Immature natural killer cell (primary cell): ENCODE results near the gene ERICH2. TPM values are rescaled to one million over a fixed set of nuclear protein-coding genes. Genes with fewer than 3 reads are reported as not detected.

ENCODE experiments used
- DNase-seq, 3 donors: peaks; one replicate each; pipeline ENCODE4 v3.0.0; 2022; ENCODE audit warnings: mixed read lengths in 1 of 3
- H3K27ac Mint-ChIP-seq, 6 donors: one replicate each; pipeline ENCODE4 v1.8.0; 2020; ENCODE audit warnings: mixed read lengths in 6 of 6, mild to moderate bottlenecking in 5 of 6, inconsistent platforms in 4 of 6, moderate library complexity in 3 of 6
- H3K27me3 Mint-ChIP-seq, 3 donors: one replicate each; pipeline ENCODE4 v1.8.0; 2020 to 2021; ENCODE audit warnings: low read depth in 3 of 3, mild to moderate bottlenecking in 3 of 3, mixed read lengths in 3 of 3, moderate library complexity in 3 of 3, inconsistent platforms in 1 of 3
- H3K36me3 Mint-ChIP-seq, 3 donors: one replicate each; pipeline ENCODE4 v1.8.0; 2020; ENCODE audit warnings: mixed read lengths in 3 of 3, inconsistent platforms in 2 of 3, mild to moderate bottlenecking in 2 of 3
- H3K4me1 Mint-ChIP-seq, 2 donors: one replicate each; pipeline ENCODE4 v1.8.0; 2020; ENCODE audit warnings: inconsistent platforms in 2 of 2, mild to moderate bottlenecking in 2 of 2, mixed read lengths in 2 of 2, moderate library complexity in 1 of 2
- H3K4me3 Mint-ChIP-seq, 5 donors: one replicate each; pipeline ENCODE4 v1.8.0; 2020; ENCODE audit warnings: mild to moderate bottlenecking in 5 of 5, mixed read lengths in 5 of 5, inconsistent platforms in 3 of 5, moderate library complexity in 3 of 5
- H3K9me3 Mint-ChIP-seq, 6 donors: one replicate each; pipeline ENCODE4 v1.8.0; 2020; ENCODE audit warnings: mild to moderate bottlenecking in 6 of 6, mixed read lengths in 6 of 6, inconsistent platforms in 4 of 6, moderate library complexity in 3 of 6
- polyA plus RNA-seq, 3 donors: library from polyadenylated mRNA; unstranded; fragments of 300-500 nt; fragmentation: Illumina TruSeq; gene quantifications; one replicate each; pipeline ENCODE4 v1.2.3, GENCODE V29; 2021

The ERICH2 gene
- polyA plus RNA-seq, 3 donors from 2014 or later, result not detected

GRCh38 chr2:170772295-170772694, 2.1 kb downstream of the ERICH2 start:
- Mint-ChIP-seq H3K4me3 (peak overlapping the region; percentile 47 to 64 (median 64)), H3K36me3 (no peaks in the 10 kb centered on the region), H3K9me3 (no peaks in the 10 kb centered on the region), H3K4me1 (peaks cover 12 to 16% of the 10 kb centered on the region in 2 donors), H3K27ac (no peak overlapping the region), H3K27me3 (peaks cover 4 to 20% (median 14%) of the 10 kb centered on the region in 3 donors)
- DNase-seq, result no peak

- H3K4me1 Mint-ChIP-seq, result peaks cover 12 to 16% of the 10 kb centered on the region in 2 donors
Observed at GRCh38 chr2:170774074-170774473, 3.9 kb downstream of the ERICH2 start.

DNA sequence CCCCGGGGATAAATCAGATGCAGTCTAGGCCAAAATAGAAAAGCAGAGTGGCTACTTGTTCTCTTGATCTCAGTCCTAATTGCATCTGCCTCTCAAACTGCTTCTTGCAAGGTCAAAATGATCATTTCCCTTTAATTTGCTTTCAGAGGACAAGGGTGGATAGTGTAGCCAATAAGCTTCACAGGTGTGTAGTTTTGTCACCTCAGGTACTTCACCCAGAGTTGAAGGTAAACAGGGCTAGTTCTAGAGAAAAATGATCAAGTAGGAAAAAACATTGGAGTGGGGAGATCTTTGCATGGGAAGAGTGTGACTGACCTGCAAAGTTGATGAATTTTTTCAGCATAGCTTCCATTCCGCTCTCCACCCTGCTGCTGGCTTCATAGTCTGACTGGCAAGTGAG, 8.7 kb downstream of the ERICH2 start:
- no peak for DNase-seq
- Mint-ChIP-seq H3K9me3 (no peaks in the 10 kb centered on the region), H3K36me3 (no peaks in the 10 kb centered on the region), H3K27me3 (peaks cover 2 to 5% (median 5%) of the 10 kb centered on the region in 3 donors), H3K27ac (no peak overlapping the region), H3K4me3 (no peak overlapping the region), H3K4me1 (no peaks in the 10 kb centered on the region)

More at GRCh38 chr2:170774074-170774473, 3.9 kb downstream of the ERICH2 start:
- Mint-ChIP-seq H3K27ac (no peak overlapping the region), H3K27me3 (peaks cover 5 to 20% (median 10%) of the 10 kb centered on the region in 3 donors), H3K9me3 (no peaks in the 10 kb centered on the region), H3K4me3 (no peak overlapping the region), H3K36me3 (no peaks in the 10 kb centered on the region)
- no peak for DNase-seq

- no peak overlapping the region for H3K4me3 Mint-ChIP-seq
- no peak for DNase-seq
- no peak overlapping the region for H3K27ac Mint-ChIP-seq
- H3K9me3 Mint-ChIP-seq, result no peaks in the 10 kb centered on the region
- H3K36me3 Mint-ChIP-seq, result no peaks in the 10 kb centered on the region
- H3K27me3 Mint-ChIP-seq, result peaks cover 2 to 6% (median 5%) of the 10 kb centered on the region in 3 donors
- no peaks in the 10 kb centered on the region for H3K4me1 Mint-ChIP-seq
Observed at GRCh38 chr2:170779304-170779703, 9.1 kb downstream of the ERICH2 start.

GRCh38 chr2:170782673-170783072, 12.5 kb downstream of the ERICH2 start:
- Mint-ChIP-seq H3K27me3 (peaks cover 3 to 7% (median 5%) of the 10 kb centered on the region in 3 donors), H3K4me1 (no peaks in the 10 kb centered on the region), H3K9me3 (no peaks in the 10 kb centered on the region), H3K4me3 (no peak overlapping the region), H3K36me3 (no peaks in the 10 kb centered on the region), H3K27ac (no peak overlapping the region)
- no peak for DNase-seq

DNA sequence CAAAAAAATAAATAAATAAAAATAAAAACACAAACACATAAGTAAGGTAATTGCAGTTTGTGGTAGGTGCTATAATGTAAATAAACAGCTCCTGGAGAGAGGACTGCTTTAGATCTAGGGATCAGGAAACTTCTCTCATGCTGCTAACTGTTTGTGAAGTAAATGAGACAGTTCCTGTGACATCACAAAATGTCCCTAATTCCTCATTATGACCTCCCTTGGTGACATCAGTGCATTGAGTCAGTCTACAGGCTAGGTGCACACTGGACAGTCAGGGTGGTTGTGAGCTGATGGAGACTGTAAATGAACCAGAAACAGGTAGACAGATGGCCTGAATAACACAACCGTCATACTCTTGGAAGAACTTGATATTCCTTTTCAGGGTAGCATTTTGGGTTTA, 13.4 kb downstream of the ERICH2 start:
- DNase-seq, result no peak
- peaks cover 3 to 7% (median 7%) of the 10 kb centered on the region in 3 donors for H3K27me3 Mint-ChIP-seq
- H3K27ac Mint-ChIP-seq, result no peak overlapping the region
- H3K36me3 Mint-ChIP-seq, result no peaks in the 10 kb centered on the region
- no peaks in the 10 kb centered on the region for H3K4me1 Mint-ChIP-seq
- no peak overlapping the region for H3K4me3 Mint-ChIP-seq
- no peaks in the 10 kb centered on the region for H3K9me3 Mint-ChIP-seq

- no peaks in the 10 kb centered on the region for H3K9me3 Mint-ChIP-seq
- H3K36me3 Mint-ChIP-seq, result no peaks in the 10 kb centered on the region
- DNase-seq, result no peak
- H3K4me3 Mint-ChIP-seq, result no peak overlapping the region
- no peak overlapping the region for H3K27ac Mint-ChIP-seq
- H3K27me3 Mint-ChIP-seq, result peaks cover 2 to 4% (median 2%) of the 10 kb centered on the region in 3 donors
- H3K4me1 Mint-ChIP-seq, result no peaks in the 10 kb centered on the region
Observed at GRCh38 chr2:170798996-170799395, 28.8 kb downstream of the ERICH2 start.

- no peaks in the 10 kb centered on the region for H3K4me1 Mint-ChIP-seq
- no peak for DNase-seq
- H3K27ac Mint-ChIP-seq, result no peak overlapping the region
- peaks cover 3 to 5% (median 3%) of the 10 kb centered on the region in 3 donors for H3K27me3 Mint-ChIP-seq
- H3K4me3 Mint-ChIP-seq, result no peak overlapping the region
- no peaks in the 10 kb centered on the region for H3K9me3 Mint-ChIP-seq
- H3K36me3 Mint-ChIP-seq, result no peaks in the 10 kb centered on the region
Observed at GRCh38 chr2:170806548-170806947, 36.4 kb downstream of the ERICH2 start.

- Mint-ChIP-seq H3K9me3 (no peaks in the 10 kb centered on the region), H3K27me3 (peaks cover 35 to 49% (median 43%) of the 10 kb centered on the region in 3 donors), H3K27ac (no peak overlapping the region), H3K4me3 (no peak overlapping the region), H3K36me3 (no peaks in the 10 kb centered on the region), H3K4me1 (peaks cover 28 to 36% of the 10 kb centered on the region in 2 donors)
- DNase-seq, result peak; percentile 41 to 55 (median 44)
Observed at GRCh38 chr2:170812710-170813600, 42.8 kb downstream of the ERICH2 start.

DNA sequence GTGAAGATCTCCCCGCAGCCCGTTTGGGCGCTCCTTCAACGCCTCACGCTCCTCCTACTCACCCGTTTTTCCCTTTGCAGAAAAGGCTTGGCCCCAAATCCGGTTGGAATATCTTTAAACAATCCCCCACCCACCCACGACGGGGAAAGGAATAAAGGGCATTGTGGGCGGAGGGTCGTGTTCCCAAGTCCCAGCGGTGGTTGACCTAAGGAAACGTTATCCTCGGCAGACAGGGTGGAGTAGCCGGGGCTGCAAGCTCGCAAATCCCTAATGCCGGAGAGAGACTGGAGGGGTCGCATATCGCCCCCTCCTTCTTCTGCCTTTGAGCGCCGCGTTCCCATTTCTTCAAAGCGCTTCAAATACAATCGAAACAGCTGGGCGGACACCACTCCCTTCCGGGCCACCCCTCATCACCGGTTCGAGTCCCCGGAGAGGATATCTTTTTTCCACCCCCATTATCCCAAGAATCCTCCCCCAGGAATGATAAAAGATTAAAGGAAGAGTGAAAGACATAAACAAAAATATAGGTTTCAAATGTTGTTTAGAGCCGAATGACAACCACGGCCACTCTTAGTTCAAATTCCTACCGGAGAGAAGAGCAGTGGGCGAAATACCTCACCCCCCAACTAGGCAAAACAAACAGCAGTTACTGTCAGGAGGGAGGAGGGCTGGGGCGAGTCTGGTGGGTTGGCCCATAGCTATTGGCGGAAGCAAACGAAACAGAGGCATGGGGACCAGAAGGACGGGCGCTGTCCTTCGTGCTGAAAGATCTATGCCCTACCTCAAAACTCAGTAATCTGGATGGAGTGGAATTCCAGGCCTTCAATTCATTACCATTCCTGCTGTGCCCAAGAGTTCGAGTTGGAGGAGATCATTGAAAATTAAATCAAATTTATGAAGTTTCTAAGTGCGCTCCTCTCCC, 43.7 kb downstream of the ERICH2 start:
- Mint-ChIP-seq H3K4me1 (peaks cover 34 to 37% of the 10 kb centered on the region in 2 donors), H3K27me3 (peaks cover 36 to 51% (median 46%) of the 10 kb centered on the region in 3 donors), H3K4me3 (peak overlapping the region in 1 of 5 donors; percentile 65), H3K27ac (no peak overlapping the region), H3K9me3 (no peaks in the 10 kb centered on the region), H3K36me3 (no peaks in the 10 kb centered on the region)
- no peak for DNase-seq

DNA sequence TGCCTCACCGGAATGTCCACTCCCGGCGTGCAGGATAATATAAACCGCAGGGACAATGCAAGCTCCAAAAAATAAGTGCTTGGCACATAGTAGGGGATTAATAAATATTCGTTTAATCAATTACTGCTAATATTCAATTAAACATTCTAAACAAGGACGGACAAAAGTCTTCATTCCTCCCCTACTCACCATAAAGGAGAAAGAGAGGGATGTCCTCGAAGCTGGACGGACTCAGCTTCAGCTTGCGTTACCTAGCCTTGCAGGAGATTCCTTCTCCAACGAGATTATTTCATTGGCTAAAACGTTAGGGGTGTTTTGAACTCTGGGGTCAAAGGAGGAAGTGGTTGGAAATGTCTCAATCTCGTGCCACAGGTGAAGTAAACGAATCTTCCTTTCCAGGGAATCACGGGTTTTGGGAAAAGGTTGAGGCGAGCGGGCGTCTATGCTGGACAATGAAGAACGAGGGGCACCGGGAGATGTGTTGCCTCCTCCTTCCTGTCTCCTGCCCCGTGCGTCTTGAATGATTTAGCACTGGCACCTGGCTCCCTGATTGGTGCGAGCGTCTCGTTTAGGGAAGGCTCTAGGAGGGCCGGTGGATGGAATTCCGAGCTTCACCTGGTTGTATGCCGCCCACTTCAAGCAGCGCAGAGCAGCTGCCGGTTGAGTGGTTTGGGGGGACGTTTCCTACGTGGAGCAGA, 44.5 kb downstream of the ERICH2 start:
- no peaks in the 10 kb centered on the region for H3K9me3 Mint-ChIP-seq
- no peak for DNase-seq
- no peak overlapping the region for H3K27ac Mint-ChIP-seq
- H3K4me1 Mint-ChIP-seq, result peaks cover 35 to 40% of the 10 kb centered on the region in 2 donors
- H3K27me3 Mint-ChIP-seq, result peaks cover 36 to 56% (median 47%) of the 10 kb centered on the region in 3 donors
- H3K36me3 Mint-ChIP-seq, result no peaks in the 10 kb centered on the region
- peak overlapping the region in 2 of 5 donors; percentile 30 for H3K4me3 Mint-ChIP-seq

GRCh38 chr2:170815311-170815710, 45.1 kb downstream of the ERICH2 start:
- peak overlapping the region in 1 of 6 donors; percentile 52 for H3K27ac Mint-ChIP-seq
- no peaks in the 10 kb centered on the region for H3K36me3 Mint-ChIP-seq
- H3K4me3 Mint-ChIP-seq, result peak overlapping the region; percentile 48 to 69 (median 55)
- no peaks in the 10 kb centered on the region for H3K9me3 Mint-ChIP-seq
- H3K27me3 Mint-ChIP-seq, result peaks cover 37 to 55% (median 51%) of the 10 kb centered on the region in 3 donors
- DNase-seq, result no peak
- peaks cover 39 to 46% of the 10 kb centered on the region in 2 donors for H3K4me1 Mint-ChIP-seq
